GM12874 (cell line): ENCODE measurements around the gene MIPOL1.

Experiments
- TF ChIP-seq, protein P1 (sequence below): IDR thresholded peaks from 2 replicates; pipeline ENCODE4 v1.5.1; 2011; ENCODE audit warnings: low read depth, mild to moderate bottlenecking, control low read depth, low read length, moderate library complexity; ENCODE audit not compliant: insufficient read depth

MIPOL1 gene

DNA sequence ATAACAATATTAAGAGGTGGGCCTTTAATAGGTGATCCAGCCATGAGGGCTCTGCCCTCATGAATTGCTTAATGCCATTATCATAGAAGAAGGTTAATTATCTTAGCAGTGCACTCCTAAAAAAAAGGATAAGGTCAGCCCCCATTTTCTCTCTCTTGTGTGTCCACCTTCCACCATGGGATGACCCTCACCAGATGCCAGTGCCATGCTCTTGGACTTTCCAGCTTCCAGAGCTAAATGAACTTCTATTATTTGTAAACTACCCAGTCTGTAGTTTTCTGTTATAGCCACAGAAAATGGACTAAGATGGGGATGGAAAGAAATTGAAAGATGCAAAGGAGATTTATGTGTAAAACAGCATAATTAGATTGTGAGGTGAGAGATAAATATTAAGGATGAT is 271.9 kb downstream of the MIPOL1 start:
- TF ChIP-seq, protein P1, sequence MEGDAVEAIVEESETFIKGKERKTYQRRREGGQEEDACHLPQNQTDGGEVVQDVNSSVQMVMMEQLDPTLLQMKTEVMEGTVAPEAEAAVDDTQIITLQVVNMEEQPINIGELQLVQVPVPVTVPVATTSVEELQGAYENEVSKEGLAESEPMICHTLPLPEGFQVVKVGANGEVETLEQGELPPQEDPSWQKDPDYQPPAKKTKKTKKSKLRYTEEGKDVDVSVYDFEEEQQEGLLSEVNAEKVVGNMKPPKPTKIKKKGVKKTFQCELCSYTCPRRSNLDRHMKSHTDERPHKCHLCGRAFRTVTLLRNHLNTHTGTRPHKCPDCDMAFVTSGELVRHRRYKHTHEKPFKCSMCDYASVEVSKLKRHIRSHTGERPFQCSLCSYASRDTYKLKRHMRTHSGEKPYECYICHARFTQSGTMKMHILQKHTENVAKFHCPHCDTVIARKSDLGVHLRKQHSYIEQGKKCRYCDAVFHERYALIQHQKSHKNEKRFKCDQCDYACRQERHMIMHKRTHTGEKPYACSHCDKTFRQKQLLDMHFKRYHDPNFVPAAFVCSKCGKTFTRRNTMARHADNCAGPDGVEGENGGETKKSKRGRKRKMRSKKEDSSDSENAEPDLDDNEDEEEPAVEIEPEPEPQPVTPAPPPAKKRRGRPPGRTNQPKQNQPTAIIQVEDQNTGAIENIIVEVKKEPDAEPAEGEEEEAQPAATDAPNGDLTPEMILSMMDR, result no peak

DNA sequence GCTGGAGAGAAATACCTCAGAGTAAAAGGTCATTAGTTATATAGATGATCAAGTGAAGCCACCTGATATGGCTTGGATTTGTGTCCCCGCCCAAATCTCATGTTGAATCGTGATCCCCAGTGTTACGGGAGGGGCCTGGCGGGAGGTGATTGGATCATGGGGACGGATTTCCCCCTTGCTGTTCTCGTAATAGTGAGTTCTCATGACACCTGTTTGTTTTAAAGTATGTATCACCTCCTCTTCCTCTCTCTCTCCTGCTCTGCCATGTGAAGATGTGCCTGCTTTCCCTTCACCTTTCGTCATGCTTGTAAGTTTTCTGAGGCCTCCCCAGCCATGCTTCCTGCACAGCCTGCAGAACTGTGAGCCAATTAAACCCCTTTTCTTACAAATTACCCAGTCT is 272.5 kb downstream of the MIPOL1 start:
- TF ChIP-seq, protein P1, result no peak

DNA sequence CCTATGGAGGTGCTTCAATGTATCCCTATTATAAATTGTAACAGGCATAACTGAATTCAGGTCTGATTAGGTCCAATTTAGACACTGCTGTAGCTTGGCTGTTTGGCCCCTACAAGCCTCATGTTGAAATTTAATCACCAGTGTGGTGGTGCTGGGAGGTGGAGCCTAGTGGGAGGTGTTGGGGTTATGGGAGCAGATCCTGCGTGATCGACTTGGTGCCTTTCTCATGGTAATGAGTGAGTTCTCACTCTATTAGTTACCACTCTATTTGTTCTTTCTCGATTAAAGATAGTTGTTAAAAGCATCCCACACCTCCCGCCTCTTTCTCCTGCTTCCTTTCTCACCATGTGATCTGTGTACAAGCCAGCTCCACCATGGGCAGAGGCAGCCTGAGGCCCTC is 275.2 kb downstream of the MIPOL1 start:
- TF ChIP-seq, protein P1, result no peak

DNA sequence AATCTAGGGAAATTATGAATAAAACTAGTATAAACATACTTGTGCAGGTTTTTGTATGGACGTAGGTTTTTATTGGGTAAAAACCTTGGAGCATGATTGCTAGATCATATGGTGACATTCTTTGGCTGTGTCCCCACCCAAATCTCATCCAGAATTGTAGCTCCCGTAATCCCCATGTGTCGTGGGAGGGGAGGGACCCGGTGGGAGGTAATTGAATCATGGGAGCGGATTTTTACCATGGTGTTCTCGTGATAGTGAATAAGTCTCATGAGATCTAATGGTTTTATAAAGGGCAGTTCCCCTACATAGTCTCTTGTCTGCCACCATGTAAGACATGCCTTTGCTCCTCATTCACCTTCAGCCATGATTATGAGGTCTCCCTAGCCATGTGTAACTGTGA is 276.5 kb downstream of the MIPOL1 start:
- TF ChIP-seq, protein P1, result no peak

DNA sequence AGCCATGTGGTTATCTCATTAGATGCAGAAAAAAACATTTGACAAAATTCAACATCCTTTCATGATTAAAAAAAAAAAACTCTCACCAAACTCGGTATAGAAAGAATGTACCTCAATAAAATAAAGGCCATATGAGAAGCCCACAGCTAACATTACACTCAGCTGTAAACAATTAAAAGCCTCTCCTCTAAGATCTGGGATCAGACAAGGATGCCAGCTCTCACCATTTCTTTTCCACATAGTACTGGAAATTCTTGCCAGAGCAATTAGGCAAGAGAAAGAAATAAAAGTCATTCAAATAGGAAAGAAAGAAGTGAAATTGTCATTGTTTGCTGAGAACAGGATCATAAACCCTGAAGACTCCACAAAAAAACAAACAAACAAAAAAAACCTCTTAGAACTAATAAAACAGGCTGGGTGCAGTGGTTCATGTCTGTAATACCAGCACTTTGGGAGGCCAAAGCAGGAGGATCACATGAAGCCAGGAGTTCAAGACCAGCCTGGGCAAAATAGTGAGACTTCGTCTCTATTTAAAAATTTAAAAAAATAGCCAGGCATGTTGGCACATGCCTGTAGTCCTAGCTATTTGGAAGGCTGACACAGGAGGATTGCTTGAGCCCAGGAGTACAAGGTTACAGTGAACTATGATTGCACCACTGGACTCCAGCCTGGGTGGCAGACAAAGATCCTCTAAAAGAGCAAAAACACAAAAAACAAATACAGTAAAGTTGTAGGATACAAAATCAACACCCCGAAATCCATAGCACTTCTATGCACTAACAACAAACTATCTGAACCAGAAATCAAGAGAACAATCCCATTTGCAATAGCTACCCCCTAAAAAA is 282.9 kb downstream of the MIPOL1 start:
- TF ChIP-seq, protein P1, result no peak

DNA sequence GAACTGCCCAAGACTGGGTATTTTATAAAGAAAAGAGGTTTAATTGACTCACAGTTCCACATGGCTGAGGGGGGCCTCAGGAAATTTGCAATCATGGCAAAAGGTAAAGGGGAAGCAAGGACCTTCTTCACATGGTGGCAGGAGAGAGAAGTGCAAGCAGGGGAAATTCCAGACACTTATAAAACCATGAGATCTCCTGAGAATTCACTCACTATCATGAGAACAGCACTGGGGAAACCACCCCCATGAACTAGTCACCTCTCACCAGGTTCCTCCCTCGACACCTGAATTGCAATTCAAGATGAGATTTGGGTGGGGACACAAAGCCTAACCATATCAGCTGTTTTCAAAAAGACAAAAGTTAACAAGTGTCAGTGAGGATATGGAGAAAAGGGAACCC is 284.7 kb downstream of the MIPOL1 start:
- TF ChIP-seq, protein P1, result no peak

DNA sequence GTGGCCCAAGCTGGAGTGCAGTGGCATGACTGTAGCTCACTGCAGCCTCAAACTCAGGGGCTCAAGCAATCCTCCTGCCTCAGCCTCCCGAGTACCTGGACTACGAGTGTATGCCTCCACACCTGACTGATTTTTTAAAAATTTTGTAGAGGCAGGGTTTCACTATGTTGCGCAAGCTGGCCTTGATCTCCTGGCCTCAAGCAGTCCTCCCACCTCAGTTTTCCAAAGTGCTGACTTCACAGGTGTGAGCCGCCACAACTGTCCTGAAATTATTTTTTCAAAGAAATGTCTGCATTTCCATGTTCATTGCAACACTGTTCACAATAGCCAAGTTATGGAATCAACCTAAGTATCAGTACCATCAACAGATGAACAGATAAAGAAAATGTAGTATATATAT is 285.9 kb downstream of the MIPOL1 start:
- TF ChIP-seq, protein P1, result no peak

DNA sequence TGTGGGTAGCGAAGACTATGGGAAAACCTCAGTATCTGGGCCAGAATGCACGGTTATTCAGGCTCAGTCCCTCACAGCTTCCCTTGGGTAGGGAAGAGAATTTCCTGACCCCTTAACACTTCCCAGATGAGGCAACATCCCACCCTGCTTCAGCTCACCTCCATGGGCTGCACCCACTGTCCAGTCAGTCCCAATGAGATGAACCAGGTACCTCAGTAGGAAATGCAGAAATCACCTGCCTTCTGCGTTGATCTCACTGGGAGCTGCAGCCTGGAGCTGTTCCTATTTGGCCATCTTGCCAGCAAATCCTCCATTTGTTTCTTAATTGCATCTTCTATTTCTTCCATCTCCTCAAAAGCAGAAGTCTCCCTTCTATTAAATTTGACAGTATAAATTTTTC is 292.9 kb downstream of the MIPOL1 start:
- TF ChIP-seq, protein P1, result no peak
